Brain pericyte (primary cell): Measurements from ENCODE around the gene INPP4B.
"Not testable (repeated sequence)": the region's sequence is repeated elsewhere in the genome, so short reads cannot be mapped to it uniquely, and the experiment has no call there.

Experiments
- DNase-seq: peaks from one replicate; pipeline ENCODE4 v3.0.0-alpha.2; 2012; ENCODE audit warnings: low read depth, low spot score

The INPP4B gene

DNA sequence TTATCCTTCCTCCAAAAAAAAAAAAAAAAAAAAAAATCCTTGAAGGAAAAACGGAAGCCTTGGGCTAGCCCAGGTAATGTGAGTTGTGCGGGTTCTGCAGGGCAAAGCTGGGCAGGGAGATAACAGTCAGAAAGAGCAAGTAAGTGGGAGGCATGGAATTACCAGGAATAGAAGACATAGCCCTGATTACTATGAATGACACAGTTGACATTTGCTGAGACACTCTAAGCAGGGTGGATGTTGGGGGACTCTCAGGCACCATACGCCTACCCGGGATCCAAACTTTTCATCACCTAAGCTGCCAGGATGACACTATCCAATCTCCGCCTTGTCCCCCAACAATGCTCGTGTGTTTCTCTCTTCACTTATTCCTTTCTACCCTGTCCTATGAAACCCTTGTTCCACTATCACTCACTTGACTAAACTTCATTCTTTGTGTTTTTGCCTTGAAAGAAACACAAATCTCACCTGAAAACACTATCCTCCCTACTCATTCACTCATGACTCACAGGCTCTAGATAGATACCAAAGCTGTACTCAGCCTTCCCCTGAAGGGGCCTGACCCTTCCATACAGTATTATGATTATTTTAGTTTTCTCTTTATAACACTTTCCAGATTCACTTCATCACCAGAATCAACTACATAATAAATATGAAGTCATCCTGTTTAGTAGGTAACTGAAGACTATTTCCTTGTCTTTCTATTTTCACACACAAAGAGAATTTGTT lies 158.4 kb downstream of the INPP4B start:
- no peak for DNase-seq

DNA sequence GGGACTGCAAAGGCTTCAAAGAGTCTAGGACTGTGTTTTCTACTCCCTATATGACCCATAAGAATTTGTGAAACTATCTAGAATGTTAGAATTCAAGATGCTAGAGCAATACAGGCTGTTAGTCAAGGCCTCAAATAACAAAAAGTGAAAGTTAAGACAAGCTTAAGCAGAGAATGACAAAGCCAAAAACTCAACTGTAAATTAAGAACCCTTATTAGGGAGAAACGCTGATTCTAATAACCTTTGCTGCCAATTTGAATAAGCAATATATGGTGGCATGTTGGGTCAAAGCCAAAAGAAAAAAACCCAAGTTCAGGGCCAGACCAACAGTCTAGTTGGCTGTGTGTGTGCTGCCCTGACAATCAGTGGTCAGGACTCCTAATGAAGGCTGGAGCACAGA lies 160.0 kb downstream of the INPP4B start:
- no peak for DNase-seq

DNA sequence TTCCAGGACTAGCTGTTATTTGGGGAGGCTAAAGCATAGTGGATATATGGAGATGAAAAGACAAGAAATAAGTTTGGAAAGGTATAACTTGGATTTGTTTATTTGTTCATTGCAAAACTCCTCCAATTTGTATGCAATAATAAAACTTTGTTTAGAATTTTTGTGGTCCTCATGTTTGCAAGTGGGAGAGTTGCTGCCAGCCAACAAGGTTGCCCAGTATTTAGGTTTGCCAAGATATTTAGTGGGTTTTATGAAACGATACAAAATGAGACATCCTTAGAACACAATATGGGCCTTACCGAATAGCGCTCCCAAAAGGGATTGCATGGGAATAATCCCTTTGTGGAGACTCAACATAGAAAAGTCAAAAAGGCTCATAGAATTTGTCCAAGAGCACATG lies 162.1 kb downstream of the INPP4B start:
- no peak for DNase-seq

DNA sequence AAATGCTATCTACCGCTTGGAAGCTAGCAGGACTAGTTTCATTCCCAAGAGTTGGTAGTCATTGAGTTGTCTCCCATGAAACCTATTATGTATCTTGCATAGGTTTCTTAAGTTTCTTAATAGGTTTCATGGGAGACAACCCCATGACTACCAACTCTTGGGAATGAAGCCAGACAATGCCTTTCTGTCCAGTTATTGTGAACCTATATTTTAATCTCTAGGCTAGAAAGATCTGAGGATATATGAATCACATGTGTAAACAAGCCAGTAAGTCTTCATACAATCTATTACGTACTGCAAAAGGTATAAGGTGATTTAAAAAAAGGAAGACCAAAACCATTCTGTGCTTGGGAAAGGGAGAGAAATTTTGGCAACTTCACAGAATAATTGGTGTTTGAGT lies 162.6 kb downstream of the INPP4B start:
- DNase-seq: no peak

DNA sequence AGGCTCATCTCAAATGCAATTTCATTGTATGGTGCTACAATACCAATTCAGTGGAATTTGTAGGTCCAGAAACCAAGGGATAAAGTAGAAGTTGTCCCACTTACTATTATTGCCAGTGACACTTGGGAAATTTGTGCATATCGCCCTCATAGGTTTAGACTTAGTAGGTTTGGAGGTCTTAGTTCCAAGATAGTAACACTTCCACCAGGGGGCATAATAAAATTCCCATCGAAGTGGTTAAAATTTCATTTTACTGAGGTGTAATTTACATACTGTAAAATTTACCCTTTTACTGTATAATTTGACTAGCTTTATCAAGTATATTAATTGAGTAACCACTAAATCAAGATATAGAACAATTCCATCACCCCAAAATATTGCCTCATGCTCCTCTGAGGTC lies 174.6 kb downstream of the INPP4B start:
- DNase-seq: no peak

DNA sequence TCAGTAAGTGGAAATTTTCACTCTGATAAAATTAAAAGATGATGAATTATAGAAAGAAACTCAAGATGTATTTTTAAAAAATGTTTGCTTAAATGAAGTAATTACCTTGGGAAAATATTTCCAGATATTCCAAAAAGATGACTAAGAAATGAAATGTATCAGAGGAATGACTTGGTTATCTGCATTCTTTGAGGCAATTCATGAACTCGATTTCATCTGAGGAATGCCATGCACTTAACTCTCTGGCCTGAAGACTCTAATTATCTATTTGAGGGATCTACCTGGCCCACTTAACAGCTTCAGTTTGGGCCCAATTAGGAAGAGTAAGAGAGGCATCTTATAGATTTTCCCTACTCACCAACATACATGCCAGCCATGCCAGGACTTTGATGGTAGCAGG lies 182.3 kb downstream of the INPP4B start:
- DNase-seq: no peak

DNA sequence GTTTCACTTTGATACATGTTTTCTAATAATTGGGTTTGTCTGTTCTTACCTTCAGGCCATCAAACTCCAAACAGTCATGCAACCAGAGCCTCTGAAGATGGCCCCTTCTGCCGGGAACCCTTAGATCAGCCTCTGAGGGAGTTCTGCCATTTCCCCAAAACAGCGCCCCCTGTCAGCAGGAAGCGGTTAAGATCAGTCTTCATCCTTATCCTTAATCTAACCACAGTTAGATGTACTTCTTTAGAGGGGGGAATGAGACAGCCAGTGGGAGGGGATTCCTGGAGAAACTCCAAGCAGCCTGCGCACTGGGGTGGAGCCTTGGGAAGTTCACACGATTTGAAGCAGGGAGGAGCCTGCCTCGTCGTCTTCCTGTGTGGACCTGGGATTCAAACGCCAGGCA lies 185.4 kb downstream of the INPP4B start:
- DNase-seq: no peak

DNA sequence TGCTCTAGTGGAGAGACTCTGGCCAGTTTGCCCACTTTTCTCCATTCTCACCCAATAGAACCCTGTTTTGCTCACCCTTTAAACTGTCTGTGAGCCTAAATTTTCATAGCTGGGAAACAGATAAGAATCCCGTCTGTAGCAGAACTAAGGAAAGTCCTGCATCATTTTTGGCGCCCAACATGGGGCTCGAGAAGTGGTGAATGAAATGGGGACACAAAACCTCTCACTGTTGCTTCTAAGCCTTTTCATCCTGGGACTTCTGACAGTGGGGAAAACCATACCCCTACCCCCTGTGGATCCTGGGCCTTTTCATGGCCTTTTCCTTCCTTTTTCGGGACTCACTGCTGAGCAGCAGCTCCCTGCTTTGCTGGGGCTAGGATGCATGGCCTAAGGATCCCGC lies 189.9 kb downstream of the INPP4B start:
- DNase-seq: no peak

DNA sequence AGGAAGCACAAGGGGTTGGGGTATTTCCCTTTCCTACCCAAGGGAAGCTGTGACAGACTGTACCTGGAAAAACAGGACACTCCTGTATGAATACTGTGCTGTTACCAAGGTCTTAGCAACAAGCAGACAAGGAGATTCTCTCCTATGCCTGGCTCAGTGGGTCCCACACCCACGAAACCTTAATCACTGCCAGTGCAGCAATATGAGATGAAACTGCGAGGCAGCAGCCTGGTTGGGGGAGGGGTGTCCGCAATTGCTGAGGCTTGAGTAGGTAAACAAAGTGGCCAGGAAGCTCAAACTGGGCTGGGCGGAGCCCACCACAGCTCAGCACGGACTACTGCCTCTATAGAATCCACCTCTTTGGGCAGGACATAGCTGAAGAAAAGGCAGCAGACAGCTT lies 197.7 kb downstream of the INPP4B start:
- DNase-seq: no peak

DNA sequence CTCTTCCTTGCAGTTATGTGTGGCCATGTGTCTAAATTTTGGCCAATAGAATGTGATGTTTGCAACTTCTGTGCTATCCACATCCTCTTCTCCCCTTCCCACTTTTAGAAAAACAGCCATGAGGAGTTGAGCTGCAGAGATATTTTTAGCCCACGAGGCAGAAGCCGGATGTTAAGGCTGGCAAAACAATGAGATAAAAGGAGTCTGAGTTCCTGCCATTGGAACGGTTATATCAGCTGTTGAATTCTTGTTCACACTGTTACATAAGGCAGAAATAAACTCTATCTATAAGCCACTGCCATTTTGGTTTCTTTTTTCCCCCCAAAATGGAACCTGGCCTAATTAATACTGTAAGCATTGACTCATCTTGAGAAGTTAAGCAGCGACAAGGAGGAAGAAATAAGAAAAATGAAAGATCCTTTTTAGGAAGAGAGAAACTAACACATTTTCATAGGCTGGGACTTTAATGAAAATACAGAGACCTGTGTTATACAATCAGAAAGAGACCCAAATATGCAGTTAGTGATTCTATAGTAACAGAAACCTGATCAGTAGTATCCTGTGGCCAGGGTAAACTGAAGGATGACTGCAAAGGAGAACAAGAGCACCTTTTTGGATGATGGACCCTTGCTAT lies 200.5 kb downstream of the INPP4B start:
- no peak for DNase-seq

DNA sequence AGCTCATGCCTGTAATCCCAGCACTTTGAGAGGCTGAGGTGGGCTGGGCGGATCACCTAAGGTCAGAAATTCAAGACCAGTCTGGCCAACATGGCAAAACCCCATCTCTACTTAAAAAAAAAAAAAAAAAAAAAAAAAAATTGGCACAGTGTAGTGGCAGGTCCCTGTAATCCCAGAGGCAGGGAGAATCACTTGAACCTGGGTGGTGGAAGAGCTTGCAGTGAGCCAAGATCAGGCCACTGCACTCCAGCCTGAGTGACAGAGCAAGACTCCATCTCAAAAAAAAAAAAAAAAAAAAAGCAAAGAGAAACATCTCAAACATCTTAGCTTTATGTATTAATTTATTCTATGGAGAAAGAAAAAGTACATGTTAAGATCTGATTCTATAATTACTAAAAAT lies 201.5 kb downstream of the INPP4B start:
- DNase-seq: not testable (repeated sequence)

DNA sequence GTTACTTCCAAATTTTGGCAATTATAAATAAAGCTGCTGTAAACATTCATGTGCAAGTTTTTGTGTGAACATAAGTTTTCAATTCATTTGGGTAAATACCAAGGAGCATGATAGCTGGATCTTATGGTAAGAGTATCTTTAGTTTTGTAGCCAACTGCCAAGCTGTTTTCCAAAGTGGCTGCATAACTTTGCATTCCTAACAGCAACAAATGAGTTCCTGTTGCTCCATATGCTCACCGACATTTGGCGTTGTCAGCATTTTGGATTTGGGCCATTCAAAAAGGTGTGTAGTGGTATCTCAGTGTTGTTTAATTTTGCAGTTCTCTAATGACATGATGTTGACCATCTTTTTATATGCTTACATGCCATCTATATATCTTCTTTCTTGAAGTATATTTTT lies 208.5 kb downstream of the INPP4B start:
- no peak for DNase-seq

DNA sequence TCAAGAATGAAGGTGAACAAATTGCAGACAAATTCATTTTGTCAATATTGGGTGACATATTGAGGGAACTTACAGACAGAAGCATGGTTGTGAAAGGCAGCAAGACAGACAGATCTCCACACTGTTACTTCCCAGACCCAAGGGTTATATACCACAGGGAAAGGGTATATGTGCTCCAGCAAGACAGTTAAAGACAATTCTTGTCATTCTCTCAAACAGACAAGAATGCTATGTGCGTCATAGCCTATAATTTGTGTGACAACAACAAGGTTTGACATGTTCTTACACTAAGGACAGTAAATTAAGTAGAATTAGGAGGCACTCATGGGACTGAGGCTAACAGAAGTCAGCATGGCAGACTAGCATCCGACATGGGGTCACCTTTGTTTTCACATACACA lies 214.3 kb downstream of the INPP4B start:
- no peak for DNase-seq

DNA sequence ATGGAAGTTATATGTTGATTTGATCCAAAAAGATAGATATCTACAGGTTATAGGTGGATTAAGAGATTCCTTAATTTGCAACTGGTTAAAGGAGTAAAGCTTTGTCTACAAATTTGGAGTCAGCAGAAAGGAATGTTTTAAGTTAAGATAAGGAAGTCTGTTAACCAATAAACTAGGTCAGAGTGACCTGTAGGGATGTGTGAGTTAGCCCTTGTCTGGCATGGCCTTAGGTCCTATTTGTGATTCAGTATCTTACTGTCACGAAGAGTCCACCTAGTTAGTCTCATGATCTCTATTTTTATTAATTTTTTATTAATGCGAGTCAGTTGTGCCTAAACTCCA lies 230.8 kb downstream of the INPP4B start:
- DNase-seq: no peak

DNA sequence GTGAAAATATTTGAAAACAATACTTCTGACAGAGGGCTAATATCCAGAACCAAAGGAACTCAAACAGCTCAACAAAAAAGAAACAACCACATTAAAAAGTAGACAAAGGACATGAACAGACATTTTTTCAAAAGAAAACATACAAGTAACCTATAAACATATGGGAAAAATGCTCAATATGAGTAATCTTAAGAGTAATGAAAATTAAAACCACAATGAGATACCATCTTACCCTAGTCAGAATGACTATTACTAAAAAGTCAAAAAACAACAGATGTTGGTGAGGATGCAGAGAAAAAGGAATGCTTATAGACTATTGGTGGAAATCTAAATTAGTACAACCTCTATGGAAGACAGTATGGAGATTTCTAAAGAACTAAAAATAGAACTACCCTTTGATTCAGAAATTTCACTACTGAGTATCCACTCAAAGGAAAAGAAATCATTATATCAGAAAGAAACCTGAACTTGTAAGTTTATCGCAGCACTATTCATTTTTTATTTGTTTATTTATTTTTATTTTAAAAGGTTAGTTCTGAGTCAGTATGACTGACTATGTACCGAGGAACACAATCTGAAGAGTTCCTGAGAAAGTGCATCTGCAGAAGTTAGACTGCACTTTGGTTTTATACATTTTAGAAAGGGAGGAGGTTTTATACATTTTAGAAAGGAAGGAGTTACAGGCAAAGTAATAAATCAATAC lies 231.3 kb downstream of the INPP4B start:
- no peak for DNase-seq

DNA sequence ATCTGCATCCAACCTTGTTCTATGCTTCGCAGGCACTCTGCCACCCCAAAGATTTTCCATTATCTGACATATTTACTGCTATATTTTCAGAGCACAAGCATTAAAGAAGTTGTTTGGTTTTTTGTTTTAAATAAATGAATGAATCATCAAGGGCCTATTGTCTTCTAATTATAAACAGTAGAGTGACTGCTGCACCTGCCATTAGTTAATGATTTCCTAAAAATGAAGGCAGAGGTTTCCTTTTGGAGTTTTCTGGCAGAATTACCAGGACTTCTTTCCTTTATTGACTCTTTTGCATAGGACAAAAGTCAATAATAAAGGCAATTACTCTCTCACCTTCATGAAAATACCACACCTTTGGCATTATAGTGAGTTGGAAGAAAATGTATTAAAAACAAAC lies 238.1 kb downstream of the INPP4B start:
- no peak for DNase-seq

DNA sequence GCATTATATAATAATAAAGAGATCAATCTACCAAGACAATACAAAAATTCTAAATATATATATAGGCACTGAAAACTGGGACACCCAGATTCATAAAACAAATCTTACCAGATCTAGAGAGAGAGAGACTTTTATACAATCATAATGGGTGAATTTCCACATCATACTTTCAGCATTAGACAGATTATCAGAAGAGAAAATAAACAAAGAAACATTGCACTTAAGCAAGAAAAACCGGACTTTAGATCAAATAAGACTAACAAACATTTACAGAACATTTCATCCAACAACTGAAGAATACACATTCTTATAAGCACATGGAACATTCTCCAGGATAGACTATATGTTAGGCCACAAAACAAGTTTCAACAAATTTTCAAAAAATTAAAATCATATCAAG lies 245.1 kb downstream of the INPP4B start:
- DNase-seq: no peak

DNA sequence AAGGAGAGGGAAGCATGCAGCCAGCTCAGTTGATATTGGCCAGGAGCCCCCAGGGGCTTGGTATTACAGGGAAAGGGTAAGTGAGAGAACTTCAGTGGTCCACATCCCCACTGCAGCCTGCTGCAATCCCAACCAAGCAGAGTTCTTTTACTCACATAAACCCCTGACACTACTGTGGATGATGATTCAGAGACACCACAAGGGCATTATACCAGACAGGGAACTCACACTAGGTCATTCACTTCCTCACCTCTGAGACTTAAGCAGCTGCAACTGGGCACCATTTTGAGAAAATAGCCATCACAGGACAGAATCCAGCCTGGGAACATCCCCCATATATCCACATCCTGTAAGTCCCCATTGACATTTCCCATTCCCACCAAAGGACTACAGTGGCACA lies 248.0 kb downstream of the INPP4B start:
- no peak for DNase-seq

DNA sequence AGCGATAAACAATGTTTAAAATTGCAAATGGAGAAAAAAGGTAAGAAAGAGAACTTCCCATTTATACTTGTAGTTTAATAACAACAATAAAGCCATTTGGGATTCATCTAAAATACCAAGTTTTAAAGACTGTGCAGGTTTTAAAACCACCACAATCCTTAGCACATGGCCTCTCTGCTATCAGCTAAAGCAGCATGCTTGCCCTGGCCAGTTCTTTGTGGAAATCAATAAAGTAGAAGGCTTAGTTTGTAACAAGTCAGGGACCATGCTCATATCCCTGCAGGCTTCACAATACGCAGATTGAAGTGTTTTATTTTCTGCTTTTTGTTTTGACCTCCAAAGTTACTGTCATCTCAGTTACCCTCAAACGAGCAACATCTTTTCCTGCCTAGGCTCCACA lies 249.5 kb downstream of the INPP4B start:
- DNase-seq: no peak

DNA sequence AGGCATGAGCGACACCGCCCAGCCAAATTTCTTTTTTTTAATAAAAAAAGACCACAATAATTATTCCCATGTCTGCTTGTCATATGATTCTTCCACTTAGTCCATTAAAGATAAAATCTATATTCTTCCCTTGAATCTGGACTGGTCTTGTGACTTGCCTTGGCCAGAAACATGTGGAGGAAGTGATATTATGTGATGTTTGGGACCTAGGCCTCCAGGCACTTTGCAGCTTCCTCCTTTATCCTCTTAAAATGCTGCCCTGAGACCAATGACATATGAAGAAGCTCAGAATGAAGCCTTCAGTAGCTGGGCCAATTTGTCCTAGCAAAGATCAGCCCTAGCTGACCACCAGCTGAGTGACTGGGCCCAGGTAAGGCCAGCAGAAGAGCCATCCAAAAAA lies 250.0 kb downstream of the INPP4B start:
- DNase-seq: no peak

DNA sequence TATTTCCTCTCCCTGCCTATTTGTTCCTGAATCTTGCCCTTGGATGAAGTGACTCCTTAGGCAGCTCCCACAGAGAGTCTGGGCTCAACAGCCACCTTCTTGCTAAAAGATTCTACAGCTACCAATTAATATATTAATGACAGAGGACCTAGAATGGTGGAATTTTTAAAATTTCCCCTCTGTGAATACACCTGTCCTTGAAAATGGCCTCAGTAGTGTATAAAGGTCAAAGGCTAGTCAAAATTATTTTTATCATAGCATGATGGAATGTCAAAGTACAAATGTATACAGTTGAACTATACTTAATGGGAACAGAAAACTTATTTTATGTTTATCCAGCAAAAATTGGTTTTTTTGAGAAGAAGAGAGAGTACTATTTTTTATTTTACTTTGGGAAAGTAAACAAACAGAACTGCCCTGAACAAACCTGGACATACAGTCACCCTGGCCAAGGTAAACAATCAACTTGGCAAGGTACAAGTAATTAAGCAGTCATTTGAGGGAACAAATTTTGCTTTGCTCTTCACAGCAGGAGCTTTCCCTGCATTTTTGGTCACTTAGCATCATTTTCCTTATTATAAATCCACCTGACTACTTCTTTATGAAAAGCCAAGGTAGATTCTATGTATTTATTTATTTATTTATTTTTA lies 250.8 kb downstream of the INPP4B start:
- no peak for DNase-seq

DNA sequence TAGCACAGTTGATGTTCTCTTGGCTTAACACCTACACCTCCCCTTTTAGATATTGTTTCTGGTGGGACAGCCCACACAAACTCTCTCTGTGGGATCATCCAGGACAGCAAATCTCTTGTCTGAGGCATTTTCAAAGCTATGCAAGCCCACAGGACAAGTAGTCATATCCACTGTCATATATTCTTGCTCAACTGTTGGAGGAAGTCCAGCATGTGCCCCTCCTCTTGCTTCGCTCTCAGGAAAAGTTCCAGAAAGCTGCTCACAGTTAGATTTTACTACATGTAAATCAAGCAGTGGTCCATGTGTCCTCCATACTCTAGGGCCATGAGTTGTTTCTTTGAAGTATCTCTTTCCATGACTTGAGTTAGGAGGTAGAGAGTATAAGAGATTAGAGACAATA lies 260.7 kb downstream of the INPP4B start:
- DNase-seq: no peak

DNA sequence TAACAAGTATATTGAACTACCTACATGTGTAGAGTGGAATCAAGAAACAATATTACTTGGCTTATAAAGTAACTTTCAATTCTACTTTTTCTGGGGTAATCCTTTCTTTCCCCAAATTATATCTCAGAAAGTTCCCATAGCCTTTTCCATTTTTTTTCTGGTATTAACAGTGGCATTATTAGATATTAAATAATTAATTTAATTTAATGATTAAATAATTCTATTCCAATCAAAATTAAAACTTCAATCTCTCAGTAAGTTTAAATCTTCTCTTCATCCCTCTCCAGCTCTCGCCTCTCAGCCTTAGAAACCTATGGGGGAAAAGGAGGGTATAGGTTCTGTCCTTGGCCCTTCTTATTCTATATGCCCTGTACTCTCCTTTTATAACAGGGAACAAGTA lies 262.4 kb downstream of the INPP4B start:
- DNase-seq: no peak
